Activated CD8-positive, alpha-beta memory T cell treated with anti-CD3 and anti-CD28 coated beads, Interleukin-2, amount 50 U/mL, for 4 hours (primary cell): ENCODE results near the gene SWI5.

Experiments
- DNase-seq: peaks from one replicate; pipeline ENCODE4 v3.0.0-alpha.2; 2020

The SWI5 gene

DNA sequence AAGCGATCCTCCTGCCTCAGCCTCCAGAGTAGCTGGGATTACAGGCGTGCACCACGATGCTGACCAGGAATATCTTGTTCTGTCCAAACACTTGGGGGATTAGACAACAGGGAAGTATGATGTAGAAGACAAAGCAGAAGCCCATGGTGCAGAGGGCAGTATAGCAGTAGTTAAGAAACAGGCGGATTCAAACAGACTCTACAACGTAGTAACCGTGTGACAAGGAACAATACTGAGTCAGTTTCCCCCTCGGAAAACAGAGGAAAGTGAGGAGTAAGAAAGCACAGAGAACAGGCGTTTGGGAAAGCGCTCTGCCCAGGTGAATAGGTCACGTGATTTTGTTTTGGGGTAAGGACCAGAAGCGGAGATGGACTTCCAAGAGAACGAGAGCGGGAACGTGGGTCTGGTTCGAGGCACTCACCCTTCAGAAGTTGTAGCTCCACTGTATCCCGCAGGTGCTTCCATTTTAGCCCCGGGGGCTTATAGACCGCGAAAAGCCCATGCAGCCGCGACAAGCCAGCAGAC, 45.9 kb downstream of the SWI5 start:
- DNase-seq, result no peak

- DNase-seq, result peak; percentile 92
These were observed 46.5 kb downstream of the SWI5 start, which contains the start of the genes COQ4 and TRUB2 for GRCh38 chr9:128322404-128323211. Gene COQ4, plus strand, starts transcription at chr9:128322839. Its CDS starts 20 bp downstream, at chr9:128322859. Gene TRUB2, minus strand, starts transcription at chr9:128322447. Its CDS starts 39 bp downstream, at chr9:128322408.

DNA sequence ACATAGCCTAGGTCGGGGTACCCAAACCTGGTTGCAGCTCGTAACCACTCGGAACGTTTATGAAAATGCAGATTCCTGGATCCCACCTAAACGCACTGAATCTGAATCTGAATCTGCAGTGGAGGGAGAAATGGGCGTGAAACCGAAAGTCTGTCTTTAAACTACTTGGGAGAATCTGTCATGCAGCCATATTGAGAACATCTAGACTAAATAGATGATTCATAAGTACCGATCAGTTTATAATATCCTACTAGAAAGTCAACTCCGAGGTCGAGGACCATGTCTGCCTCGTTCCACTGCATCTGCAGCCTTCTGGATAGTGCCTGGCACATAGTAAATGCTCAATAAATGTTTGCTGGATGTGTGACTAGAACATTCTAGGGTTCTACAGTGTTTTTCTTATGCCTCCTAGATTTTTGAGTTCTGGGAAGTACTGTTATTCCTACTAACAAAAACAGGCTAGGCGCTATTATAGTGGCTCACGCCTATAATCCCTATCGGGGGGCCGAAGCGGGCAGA, 47.2 kb downstream of the SWI5 start:
- no peak for DNase-seq

DNA sequence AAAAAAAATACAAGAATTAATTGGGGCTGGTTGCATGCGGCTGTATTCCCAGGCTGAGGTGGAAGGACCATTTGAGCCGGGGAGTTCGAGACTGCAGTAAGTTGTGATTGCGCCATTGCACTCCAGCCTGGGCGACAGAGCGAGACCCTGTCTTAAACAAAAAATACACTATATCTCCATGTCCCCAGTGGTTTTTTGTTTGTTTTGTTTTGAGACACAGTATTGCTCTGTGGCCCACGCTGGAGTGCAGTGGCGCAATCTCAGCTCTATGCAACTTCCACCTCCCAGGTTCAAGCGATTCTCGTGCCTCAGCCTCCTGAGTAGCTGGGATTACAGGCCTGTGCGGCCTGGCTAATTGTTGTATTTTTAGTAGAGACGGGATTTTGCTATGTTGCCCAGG, 47.7 kb downstream of the SWI5 start:
- DNase-seq, result no peak

GRCh38 chr9:128324401-128324800, 48.3 kb downstream of the SWI5 start:
- DNase-seq, result no peak

- no peak for DNase-seq
These were observed 49.6 kb downstream of the SWI5 start for GRCh38 chr9:128325629-128326028.

DNA sequence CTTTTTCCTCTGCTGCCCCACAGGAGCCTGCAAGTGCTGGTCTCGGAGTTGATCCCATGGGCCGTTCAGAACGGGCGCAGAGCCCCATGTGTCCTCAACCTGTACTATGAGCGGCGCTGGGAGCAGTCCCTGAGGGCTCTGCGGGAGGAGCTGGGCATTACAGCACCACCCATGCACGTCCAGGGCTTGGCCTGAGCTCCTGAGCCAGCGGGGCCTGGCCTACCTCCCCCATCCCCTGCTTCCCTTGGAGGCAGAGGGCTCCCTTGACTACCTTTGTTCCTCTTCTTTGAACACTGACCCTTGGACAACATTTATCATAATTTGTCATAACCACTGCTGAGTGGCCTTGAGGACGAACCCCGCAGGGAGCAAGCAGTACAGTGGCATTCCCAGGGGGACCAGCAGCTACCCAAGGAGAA, 57.4 kb downstream of the SWI5 start:
- DNase-seq, result no peak

DNA sequence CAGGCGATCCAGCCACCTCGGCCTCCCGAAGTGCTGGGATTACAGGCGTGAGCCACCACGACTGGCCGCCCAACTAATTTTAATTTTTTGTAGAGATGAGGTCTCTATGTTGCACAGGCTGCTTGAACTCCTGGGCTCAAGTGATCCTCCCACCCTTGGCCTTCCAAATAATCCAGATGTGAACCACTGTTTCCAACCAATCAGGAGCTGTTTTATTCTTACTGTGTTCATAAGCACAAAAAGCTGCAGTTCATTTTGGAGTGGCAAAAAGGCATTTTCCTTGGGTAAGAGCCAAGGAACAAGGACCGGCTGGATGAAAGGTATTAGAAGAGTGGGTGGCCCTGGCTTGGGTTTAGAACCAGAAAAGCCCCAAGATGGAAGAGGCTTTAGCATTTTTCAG, 59.1 kb downstream of the SWI5 start:
- DNase-seq, result no peak

DNA sequence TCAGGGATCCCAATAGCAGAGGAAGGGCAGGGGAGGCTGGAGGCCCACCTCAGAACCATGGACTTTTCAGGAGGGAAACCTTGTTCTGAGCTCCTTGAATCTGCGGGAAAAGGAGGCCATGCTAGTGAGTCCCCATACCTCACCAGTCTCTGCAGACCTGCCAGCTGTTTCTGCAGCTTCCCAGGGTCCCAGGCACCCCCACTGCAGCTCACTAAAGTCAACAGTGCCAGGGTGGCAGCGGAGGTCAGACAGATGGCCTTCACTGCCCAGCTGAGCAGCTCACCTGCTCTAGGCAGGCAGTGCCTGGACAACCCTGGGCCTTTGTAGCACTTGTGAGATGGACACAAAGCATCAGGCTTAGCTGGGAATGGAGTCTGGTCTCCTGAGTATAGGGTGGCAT, 59.8 kb downstream of the SWI5 start:
- no peak for DNase-seq

DNA sequence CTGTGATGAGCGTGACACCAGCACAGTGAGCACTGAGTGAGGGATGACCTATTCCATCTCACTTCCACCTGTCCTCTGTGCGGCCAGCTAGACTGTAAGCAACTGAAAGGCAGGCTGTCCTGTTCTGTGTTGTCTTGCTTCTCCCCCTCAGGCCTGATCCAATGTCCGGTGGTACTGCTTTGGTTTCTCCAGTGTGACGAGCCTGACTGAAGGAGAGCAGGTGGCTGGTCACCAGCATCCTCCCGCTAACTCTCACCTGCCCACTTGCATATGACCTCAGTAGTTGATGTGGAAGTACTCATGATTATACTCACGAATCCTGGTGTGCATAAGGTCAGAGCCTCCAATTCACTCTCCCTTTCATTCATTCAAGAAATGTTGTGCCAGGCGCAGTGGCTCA, 61.9 kb downstream of the SWI5 start:
- no peak for DNase-seq
